HG03439 (cell line): ENCODE data around the gene ELN.
"Not testable (repeated sequence)": the region's sequence is repeated elsewhere in the genome, so short reads cannot be mapped to it uniquely, and the experiment has no call there.

Experiments used
- ATAC-seq: cut with Tn5 transposase; IDR thresholded peaks from one replicate; pipeline ENCODE4 v1.9.1; 2021; ENCODE audit warnings: mild to moderate bottlenecking, moderate library complexity; ENCODE audit not compliant: unreplicated experiment

Gene ELN

DNA sequence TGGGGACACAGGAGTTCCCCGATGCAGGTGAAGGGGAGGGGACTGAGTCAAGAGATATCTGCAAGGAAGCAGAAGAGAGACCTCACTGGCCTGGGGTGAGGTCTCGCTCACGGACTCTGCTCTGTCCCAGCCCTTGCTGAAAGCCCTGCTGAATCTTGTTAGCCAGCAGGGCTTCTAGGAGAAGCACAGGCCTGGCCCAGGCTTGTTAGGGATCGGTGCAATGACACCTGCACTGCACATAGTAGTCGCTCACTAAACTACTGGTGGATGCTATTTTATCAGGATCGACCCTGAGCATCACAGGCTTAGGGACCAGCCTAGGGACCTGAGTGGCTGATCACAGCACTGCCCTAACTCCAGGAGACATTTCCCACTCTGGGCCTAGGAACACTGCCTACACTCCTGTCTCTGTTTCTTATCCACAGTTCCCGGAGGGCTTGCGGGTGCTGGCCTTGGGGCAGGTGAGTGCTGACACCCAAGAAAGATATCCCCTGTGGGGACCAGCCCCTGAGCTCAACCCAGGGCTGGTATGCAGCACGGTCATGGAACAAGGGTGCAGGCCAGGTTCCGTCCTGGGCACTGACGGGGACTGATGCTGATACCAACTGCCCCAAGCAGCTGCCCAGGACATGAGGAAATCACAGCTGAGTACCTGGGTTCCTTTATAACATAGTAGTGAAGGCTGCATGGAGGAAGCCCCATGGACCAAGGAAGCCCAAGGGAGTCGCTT, 13.0 kb downstream of the ELN start:
- ATAC-seq: no peak

DNA sequence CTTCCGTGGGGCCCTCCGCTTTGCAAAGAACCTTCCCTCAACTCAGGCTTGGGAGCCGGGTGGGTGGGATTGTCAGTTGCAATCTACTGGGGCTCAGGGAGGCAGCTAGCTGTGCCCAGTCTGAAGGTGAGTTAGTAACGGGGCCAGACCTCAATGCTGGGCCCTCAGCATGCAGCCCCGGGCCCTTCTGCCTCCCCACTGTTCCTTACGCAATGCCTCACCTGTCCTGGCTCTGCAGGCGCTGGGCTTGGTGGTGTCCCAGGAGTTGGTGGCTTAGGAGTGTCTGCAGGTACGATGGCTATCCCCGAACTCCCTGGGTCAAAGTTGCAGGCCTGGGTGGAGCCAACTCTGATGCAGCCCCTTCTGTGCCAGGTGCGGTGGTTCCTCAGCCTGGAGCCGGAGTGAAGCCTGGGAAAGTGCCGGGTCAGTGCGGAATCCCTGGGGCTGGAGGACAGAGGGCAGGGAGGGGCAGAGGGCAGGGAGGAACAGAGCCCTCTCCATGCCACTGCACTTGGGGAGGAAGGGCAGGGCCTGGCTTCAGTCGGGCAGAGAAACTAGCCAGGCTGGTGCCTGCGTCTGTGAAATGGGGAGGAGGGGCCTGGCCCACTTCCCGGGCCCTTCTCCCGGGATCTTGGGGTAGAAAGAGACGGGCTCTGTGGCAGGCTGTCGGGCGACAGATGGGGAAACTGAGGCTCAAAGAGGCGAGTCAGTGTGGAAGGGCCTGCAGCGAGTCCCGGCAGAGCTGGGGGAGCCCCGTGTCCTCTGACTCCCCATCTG, 15.0 kb downstream of the ELN start:
- no peak for ATAC-seq

DNA sequence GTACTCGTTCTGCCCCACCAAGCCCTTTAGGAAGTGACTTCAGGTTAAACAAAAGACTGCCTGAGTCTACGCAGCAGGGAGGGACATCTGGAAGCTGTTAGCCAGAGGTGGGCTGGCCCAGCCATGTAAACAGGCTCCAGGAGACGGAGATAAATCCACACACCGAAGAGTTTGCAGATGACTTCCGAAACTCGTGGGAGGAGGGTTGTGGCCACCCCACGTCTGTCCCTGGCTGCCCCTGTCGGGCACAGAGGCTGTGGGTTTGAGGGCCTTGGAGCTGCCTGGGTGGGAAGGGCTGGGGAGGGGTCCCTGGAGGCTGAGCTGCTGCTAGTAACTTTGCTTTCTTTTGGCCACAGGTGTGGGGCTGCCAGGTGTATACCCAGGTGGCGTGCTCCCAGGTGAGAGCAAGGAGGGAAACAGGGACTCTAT, 15.6 kb downstream of the ELN start:
- ATAC-seq: no peak

DNA sequence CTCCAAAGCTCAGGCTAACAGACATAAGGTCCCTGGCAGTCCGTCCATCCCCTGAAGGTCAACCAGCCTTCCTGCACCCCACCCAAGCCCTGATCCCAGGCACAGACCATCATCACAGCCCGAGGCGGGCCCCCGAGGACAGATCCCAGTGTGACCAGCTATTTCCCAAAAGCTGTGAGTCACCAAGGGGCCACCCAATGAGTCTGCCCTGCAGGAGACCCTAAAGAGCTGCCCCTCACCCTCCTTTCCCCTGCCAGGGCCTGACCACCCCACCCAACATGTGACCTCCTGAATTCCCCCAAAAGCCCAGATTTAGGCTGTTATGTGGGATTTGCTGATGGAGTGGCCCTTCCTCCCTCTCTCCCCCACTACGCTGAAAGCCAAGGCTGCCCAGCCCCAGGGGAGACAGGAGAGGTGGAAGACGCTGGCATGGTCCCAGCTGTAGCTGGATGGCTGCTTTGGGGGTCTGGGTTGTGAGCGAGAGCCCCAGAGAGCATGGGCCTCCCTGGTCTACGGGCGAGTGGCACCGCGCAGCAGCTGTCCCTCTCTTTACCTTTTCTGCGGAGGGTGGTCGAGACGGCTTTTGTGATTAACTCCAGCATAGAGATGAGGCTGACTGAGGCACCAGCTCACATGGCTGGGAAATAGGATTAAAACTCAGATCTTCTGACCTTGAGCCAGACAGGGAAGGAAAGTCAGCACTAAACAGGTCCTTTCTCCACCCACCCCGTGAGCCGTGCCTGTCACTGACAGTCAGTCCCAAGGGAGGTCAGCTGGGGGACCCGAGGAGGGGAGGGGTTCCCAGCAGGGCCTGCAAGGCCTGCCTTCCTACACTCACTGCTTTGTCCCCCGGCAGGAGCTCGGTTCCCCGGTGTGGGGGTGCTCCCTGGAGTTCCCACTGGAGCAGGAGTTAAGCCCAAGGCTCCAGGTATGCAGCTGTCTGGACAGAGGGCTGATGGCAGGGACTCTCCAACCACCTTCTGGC, 16.7 kb downstream of the ELN start:
- ATAC-seq: no peak

DNA sequence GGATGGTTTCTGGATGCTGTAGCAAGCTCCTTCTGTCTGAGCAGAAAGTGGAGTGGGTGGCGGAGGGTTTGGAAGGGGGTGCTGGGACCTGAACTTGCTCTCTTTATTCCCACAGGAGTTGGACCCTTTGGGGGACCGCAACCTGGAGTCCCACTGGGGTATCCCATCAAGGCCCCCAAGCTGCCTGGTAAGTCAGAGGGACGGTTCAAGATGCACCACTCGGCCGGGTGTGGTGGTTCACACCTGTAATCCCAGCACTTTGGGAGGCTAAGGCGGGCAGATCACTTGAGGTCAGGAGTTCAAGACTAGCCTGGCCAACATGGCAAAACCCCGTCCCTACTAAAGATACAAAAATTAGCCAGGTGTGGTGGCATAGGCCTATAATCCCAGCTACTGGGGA, 18.6 kb downstream of the ELN start:
- not testable (repeated sequence) for ATAC-seq

DNA sequence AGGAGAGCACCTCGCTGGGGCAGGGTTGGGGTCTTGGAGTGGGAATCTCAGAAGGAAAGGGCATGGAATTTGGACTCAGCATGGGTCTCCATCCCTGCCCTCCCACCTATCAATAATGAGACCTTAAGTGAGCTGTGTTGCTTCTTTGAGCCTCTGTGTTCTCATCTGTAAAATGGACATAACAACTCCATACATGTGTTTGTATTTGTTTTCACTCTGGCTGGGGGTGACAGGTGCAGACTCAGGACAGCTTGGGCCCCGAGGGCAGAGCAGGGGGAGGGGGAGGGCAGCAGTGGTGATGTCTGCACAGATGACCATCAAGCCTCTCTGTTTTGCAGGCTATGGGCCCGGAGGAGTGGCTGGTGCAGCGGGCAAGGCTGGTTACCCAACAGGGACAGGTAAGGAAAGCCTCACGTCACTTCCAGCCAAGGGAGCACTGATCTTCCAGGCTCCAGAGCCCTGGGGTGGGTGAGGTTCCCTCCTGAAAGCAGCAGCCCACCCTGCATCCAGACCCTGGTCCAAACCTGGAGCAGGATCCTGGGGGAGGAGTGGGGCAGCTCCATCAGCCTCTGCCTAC, 19.9 kb downstream of the ELN start:
- ATAC-seq: no peak

DNA sequence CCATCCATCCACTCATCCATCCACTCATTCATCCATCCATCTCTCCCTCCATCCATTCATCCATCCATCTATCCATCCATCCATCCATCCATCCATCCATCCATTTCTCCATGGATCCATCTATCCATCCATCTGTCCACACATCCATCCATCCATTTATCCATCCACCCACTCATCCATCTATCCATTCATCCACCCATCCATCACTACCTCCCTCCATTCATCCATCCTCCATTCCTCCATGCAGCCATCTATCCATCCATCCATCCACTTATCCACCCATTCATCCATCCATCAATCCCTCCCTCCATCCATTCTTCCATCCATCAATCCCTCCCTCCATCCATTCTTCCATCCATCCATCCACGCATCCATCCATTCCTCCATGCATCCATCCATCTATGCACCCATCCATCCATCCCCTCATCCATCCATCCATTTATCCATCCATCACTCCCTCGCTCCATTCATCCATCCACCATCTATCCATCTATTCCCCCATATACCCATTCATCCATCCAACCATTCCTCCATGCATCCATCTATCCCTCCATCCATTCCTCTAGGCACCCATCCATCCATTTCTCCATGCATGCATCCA, 21.1 kb downstream of the ELN start:
- ATAC-seq: no peak

- no peak for ATAC-seq
Measured at GRCh38 chr7:74049997-74050798, 22.2 kb downstream of the ELN start.

DNA sequence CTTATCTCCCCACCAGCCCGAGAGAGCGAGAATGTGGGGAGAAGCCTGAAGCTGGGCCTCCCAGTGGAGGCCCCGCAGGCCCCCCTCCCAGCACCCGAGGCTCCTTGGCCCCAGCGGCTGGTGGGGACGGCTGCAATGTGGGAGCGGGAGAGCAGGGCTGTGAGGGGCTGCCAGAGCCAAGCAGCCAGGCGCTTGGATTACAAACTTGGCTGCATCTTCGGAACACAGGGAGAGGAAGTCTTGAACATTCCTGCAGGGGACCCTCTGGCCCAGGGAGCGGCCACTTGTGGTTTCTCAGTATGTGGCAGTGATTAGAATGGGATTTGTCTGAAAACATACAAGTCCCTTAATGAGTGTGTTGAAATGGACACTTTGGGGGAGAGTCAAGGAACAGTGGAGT, 23.2 kb downstream of the ELN start:
- no peak for ATAC-seq

DNA sequence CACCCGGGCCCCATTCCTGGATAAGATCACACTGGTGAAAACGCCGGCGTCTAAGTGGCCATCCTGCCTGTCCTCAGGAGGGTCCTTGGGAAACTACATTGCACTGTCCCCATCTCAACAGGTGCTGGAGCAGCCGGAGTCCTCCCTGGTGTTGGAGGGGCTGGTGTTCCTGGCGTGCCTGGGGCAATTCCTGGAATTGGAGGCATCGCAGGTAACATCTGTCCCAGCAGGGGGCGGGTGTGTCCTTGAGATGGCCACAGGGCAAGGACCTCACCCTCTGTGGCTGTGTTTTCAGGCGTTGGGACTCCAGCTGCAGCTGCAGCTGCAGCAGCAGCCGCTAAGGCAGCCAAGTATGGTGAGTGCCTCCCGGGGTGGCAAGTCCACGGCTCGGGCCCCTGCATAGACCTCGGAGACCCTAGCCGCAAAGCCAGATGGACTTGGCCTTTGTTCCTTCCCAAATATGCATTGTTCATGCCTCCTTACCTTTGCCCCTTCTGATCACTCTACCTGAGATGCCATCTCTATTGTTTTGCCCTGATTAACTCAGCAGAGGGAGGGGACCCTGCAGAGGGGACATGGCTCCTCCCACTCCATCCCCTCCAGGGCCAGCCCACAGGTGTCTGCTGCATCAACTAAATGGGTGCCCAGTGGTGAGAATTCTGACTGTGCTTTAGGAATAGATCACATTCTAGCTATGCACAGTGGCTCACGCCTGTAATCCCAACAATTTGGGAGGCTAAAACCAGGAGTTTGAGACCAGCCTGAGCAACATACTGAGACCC, 23.8 kb downstream of the ELN start:
- ATAC-seq: no peak

DNA sequence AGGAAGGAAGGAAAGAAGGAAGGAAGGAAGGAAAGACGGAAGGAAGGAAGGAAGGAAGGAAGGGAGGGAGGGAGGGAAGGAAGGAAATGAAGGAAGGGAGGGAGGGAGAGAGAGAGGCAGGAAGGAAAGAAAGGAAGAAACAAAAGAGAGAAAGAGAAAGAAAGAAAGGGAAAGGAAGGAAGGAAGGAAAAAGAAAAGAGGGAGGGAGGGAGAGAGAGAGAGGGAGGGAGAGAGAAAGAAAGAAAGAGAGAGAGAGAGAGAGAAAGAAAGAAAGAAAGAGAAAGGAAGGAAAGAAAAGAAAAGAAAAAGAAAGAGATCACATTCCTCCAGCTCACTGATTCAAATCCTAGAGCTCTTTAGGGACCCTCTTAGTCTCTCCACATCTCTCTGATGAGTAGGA, 24.7 kb downstream of the ELN start:
- ATAC-seq: no peak

DNA sequence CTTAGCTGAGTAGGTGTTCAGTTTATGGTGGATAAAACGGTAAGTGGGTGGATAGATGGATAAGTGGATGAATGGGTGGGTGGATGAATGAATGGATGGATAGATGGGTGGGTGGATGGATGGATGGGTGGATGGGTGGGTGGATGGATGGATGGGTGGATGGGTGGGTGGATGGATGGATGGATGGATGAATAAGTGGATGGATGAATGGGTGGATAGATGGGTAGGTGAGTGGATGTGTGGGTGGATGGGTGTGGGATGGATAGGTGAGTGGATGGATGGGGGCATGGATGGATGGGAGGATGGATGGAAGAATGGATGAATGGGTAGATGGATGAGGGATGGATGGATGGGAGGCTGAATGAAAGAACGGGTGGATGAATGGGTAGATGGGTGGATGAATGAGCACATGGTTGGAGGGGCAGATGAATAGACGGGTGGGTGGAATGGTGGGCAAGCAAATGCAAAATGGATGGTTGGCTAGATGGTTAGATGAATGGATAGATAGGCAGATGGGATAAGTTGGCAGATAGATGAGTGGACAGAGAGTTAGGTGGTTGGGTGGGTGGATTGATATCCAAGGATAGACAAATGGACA, 25.7 kb downstream of the ELN start:
- ATAC-seq: no peak

DNA sequence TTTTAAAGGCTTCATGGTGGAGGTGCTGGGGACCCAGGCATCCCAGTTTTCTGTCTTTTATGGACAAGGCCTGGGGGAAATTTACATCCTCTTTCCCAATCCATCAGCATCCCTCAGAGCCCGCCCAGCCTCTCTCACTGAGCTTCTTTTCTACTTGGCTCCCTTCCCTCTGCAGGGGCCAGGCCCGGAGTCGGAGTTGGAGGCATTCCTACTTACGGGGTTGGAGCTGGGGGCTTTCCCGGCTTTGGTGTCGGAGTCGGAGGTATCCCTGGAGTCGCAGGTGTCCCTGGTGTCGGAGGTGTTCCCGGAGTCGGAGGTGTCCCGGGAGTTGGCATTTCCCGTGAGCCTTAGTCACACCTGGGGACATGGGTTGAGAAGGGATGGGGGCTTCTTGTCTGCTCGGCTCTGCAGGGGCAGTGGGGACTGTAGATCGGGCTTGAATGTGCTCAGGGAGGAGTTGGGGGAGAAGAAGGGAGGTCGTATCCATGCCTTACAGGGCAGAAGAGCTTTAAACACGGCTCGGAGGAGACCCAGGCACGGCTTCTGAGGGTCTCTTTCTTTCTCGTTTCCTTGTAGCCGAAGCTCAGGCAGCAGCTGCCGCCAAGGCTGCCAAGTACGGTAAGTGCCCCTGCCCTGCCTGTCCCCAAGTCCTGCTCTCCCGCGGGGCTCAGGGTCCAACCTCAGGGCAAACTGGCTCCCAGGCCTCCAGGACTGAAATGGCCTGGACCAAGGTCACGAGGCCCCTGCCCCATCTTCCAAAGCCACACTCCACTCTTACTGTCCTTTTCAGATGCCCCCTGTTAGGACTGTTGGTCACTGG, 28.3 kb downstream of the ELN start:
- ATAC-seq: no peak

DNA sequence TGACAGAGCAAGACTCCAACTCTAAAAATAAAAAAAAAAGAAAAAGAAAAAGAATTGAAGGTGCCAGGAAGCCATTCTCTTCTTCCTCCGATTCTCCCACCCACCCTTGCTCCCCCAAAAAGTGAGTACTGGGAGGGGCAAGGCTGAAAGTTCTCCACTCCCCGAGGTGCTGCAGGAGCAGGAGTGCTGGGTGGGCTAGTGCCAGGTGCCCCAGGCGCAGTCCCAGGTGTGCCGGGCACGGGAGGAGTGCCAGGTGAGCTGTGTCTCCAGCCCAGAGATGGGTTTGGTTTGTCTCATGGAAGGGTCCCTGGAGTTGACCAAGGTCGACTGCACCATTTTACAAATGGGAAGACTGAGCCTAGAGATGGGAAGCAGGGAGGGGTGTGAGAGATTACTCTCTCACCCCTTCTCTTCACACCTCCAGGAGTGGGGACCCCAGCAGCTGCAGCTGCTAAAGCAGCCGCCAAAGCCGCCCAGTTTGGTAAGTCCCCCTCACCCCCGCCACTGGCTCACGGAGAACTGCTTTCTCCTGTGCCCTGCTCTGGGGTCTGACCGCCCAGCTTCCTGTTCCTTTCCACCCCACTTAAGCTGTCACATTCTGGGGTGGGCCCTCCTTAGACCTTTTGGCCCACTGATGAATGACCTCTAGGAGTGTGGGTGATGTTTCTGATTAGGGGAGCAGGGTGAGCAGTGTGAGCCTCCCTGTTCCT, 29.4 kb downstream of the ELN start:
- ATAC-seq: no peak

DNA sequence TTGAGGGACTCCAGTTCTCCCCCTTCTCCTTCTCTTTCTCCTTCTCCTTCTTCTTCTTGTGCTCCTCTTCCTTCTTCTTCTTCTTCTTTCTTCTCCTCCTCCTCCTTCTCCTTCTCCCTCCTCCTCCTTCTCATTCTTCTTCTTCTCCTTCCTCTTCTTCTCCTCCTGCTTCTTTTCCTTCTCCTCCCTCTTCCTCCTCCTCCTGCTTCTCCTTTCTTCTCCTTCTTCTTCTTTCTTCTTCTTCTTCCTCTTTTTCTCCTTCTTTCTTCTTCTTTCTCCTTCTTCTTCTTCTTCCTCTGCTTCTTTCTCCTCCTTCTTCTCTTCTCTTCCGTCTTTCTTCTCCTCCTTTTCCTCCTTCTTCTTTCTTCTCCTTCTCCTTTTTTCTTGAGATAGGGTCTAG, 30.0 kb downstream of the ELN start:
- ATAC-seq: no peak

GRCh38 chr7:74058486-74058885, 30.5 kb downstream of the ELN start:
- no peak for ATAC-seq

GRCh38 chr7:74059037-74059436, 31.1 kb downstream of the ELN start:
- no peak for ATAC-seq
